T47D (cell line): Measurements from ENCODE around the gene PPFIBP2.

Experiments used
- DNase-seq, 2 experiments: peaks; one replicate each; pipeline versions ENCODE4 v3.0.0 to v3.0.0-alpha.2; 2011 to 2012; ENCODE audit warnings: low read depth in 1 of 2, low spot score in 1 of 2
- JUND ChIP-seq: IDR thresholded peaks from 2 replicates; pipeline ENCODE4 v1.6.1; 2012; ENCODE audit warnings: low read depth
- in situ Hi-C: cut with HindIII; loops from 2 replicates; pipeline ENCODE4 v1.10.0; 2016; ENCODE audit warnings: low sequenced_read_pairs, low pct_unique_long_range_greater_than_20kb

PPFIBP2 gene

DNA sequence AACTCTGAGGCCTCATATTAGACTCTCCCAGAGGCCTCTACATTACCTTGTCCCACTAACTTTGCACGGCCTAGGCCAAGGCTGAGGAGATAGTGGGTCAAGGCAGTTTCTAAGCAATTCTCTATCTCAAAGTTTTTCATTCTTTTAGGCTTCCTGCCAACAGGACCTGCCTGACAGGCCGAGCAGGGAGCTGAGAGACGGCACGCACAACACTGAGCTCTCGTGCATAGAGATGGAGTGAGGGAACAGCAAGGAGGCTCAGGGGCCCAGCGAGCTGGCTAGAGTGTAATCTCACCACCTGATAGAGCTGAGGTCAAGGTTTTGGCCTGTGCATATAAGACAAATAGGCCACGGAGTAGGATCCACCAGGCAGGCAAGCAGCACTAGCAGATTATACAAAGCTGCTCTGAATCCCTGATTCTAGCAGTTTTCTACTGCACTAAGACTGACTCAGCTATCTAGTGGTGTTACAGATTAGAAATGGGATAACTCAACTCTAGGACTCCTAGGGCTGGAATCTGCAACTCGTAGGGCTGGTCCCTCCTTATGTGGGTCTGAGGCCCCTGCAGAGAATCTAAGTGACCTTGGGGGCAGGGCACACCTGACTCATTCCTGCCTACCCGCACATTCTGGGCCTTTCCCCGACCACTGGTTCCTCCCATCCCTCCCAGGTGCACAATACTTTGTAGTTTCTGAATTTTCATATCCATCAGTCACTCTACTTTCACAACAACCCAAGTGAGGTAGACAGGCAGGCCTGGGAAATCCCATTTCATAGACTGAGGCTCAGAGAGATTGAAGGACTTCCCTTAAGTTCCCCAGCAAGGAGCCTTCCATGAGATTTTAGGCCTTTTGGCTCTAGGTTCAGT, 157.8 kb downstream of the PPFIBP2 start:
- in situ Hi-C loops: no loop called here
- no peak for TF ChIP-seq JUND
- DNase-seq: peak in 1 of 2 experiments; percentile 20

DNA sequence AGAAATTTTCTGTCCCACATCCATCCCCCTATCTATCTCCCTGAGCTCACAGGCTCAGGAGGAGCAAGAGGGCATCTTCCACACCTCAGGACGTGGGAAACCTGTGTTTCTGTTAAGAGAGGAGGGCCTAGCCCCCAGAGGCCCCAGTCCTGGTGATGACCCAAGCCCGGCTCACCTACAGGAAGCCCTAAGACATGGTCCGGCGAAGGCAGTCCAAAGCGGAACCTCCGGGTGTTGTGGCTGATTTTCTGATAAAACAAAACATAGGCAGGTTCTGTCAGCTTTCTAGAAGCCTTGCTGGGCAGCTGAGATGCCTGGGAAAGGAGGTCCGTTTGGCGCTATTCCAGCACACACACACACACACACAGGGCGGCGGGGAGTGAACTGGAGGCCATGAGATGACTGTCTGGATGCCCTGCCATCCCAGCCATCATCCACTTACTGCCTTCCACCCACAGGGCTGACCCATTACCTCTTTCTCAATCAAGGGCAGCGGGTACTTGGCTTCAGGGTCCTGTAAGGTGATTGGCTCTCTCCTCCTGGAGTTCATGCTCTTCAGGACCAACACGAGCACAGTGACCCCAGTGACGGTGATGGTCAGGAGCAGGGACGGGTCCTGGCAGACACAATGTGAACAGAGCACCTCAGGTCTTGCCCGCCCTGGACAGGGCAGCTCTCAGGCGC, 158.6 kb downstream of the PPFIBP2 start:
- no peak for TF ChIP-seq JUND
- in situ Hi-C loops: no loop called here
- DNase-seq: no peak

DNA sequence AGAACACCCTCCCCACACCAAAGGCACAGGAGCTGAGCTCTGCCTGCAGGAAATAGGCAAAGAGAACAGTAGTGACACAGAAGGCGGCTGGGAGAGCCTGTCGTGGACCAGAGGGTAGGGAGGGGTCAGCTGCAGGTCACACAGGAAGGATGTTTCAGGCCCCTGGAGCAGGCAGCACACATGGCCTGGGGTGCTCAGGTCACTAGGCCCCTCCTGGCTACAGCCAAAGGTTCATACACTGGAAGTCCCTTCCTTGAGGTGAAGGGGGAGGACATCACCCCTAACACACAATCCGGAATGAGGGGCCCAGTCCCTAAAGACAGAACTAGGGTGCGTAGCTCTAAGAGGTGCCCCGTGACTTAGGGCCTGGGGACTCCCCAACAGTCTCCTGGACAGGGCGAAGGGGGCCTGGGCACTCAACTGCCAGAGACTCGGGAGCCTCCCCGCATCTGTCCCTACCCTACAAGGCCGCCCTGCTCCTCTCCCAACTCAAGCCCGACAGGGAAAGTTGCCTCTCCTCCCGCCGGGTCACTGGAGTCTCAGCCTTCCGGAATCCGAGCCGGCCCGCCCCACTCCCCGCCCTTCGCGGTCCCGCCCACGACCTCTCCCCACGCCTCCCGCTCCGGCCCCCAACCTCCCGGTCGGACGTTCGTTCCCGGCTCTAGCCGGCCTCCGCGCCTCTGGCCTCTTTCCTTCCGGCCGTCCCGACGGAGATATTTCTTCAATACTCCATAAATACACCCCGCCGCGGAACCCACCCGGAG, 159.3 kb downstream of the PPFIBP2 start, which contains the start of gene CYB5R2:
TSS of gene CYB5R2 (minus strand) at position 541 of the 764 bp plus-strand sequence. CDS start 675 bp downstream, outside the sequence.
- DNase-seq: peak; percentile 23 to 65
- TF ChIP-seq JUND: no peak
- in situ Hi-C loops: no loop called here

DNA sequence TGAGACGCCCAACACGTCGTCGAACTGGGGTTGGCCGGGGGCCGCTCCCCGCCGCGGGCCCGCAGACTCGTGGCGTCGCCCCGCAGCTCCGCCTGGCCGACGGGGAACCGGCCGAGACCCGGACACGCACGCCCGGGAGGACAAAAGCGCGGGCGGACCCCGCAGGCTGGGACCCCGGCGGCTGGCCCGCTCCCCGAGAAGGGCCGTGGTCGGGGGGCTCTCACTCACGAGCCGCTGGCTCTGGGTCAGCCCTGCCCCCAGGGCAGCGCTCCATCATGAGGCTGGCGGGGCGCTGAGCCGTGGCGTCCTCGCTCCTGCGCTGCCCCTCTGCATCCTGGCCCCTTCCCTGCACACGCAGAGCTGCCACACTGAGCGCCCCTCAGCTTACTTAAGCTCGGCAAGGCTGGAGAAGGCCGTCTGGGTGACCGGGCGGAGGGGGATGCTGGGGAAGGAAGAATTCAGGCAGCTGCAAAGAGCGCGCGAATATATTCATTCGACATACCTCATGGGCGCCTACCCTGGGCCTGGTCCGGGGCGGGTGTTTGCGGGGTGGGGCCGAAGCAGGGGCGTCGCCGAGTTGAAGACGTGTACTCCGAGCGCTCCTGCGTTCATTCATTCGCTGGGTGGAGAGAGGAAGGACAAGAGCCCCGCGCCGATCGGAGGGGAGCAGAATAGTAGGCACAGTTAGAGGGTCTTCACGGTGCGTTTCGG, 160.1 kb downstream of the PPFIBP2 start:
- in situ Hi-C loops: no loop called here
- TF ChIP-seq JUND: no peak
- DNase-seq: no peak

DNA sequence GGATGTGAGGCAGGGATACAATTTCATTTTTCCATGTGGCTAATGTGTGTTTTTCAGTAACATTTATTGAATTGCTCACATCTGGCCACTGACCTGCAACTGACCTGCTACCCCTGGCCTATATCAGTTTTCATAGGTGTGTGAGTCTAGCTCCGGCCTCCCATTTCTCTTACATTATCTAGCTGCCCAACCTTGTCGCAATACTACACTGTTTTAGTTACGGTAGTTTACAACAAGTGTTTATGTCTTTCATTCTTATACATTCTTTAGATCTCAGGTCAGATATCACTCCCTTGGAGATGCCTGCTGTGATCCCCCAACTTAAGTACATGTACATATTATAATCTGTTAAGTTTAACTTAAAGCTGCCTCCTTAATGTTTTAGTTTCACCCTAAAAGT, 161.8 kb downstream of the PPFIBP2 start:
- no peak for TF ChIP-seq JUND
- in situ Hi-C loops: no loop called here
- no peak for DNase-seq

- in situ Hi-C loops: no loop called here
- TF ChIP-seq JUND: no peak
- DNase-seq: no peak
Measured at GRCh38 chr11:7677071-7677470, 163.3 kb downstream of the PPFIBP2 start.

- DNase-seq: no peak
- in situ Hi-C loops: no loop called here
Measured at GRCh38 chr11:7677796-7678201, 164.0 kb downstream of the PPFIBP2 start.

GRCh38 chr11:7683571-7683970, 169.8 kb downstream of the PPFIBP2 start:
- no peak for DNase-seq
- in situ Hi-C loops: no loop called here

More at GRCh38 chr11:7677796-7678201, 164.0 kb downstream of the PPFIBP2 start:
- TF ChIP-seq JUND: no peak

DNA sequence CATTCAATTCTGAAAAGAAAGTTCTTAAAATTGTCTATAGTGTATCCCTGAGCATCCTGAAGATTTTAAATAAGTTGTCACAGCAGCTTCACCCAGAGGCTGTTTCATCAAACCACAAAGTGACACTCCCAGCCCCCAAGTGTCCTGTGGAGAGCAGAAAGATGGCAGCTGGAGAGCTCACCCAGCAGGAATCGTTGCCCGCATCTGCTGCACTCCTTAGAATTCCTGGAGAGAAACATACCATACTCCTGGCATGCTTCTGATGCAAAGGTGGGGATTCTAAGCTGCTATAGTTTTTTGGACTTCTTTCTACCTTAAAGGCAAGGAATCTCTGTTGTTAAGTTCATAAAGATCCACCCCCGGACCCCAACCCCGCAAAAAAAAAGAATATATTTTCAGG, 173.0 kb downstream of the PPFIBP2 start:
- no peak for TF ChIP-seq JUND
- no peak for DNase-seq
- in situ Hi-C loops: no loop called here

More at GRCh38 chr11:7683571-7683970, 169.8 kb downstream of the PPFIBP2 start:
- TF ChIP-seq JUND: no peak

GRCh38 chr11:7687386-7687785, 173.6 kb downstream of the PPFIBP2 start:
- TF ChIP-seq JUND: no peak
- in situ Hi-C loops: no loop called here
- DNase-seq: no peak

- DNase-seq: peak in 1 of 2 experiments; percentile 31
- TF ChIP-seq JUND: no peak
- in situ Hi-C loops: no loop called here
Measured at GRCh38 chr11:7688238-7688826, 174.5 kb downstream of the PPFIBP2 start.
